ENCODE data around the gene CAMP. TPM values are rescaled to one million over a fixed set of nuclear protein-coding genes. Genes with fewer than 3 reads are reported as not detected.
A peak's percentile ranks its signal among the peaks of the same experiment; 100 is the strongest.

Gene CAMP
- total and polyA plus RNA-seq, 8 donors = 0.93 to 3.1 (median 1.3) TPM

DNA sequence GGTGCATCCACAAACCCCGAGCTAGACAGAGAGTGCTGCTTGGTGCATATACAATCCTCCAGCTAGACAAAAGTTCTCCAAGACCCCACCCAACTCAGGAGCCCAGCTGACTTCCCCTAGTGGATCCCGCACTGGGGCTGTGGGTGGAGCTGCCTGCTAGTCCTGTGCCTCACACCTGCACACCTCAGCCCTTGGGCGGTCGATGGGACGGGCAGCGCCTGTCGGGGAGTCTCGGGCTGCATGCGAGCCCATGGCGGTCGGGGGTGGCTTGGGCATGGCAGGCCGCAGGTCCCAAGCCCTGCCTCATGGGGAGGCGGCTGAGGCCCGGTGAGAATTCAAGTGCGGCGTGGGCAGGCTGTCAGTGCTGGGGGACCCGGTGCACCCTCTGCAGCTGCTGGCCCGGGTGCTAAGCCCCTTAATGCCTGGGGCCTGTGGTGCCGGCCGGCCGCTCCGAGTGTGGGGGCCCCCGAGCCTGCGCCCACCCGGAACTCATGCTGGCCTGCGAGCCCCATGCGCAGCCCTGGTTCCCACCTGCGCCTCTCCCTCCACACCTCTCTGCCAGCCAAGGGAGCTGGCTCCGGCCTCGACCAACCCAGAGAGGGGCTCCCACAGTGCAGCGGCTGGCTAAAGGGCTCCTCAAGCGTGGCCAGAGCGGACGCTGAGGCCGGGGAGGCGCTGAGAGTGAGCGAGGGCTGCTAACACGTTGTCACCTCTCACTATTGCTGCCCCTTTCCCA, 48.6 kb downstream of the CAMP start:
- Histone ChIP-seq H3K4me1 (peaks cover 0 to 8% of the 10 kb centered on the region in 2 donors), H3K9me3 (no peaks in the 10 kb centered on the region), H3K4me3 (no peak overlapping the region), H3K27ac (no peak overlapping the region), H3K36me3 (peaks cover 0 to 29% of the 10 kb centered on the region in 2 donors), H3K27me3 (no peaks in the 10 kb centered on the region)
- no peak for ATAC-seq
- intact Hi-C loops (cut with DNase I) = loop anchor here in 1 of 2 donors (5.0 kb wide), 1 partner anchor 165 kb away; no protein-coding TSS in a partner anchor
- TF ChIP-seq, protein P1, sequence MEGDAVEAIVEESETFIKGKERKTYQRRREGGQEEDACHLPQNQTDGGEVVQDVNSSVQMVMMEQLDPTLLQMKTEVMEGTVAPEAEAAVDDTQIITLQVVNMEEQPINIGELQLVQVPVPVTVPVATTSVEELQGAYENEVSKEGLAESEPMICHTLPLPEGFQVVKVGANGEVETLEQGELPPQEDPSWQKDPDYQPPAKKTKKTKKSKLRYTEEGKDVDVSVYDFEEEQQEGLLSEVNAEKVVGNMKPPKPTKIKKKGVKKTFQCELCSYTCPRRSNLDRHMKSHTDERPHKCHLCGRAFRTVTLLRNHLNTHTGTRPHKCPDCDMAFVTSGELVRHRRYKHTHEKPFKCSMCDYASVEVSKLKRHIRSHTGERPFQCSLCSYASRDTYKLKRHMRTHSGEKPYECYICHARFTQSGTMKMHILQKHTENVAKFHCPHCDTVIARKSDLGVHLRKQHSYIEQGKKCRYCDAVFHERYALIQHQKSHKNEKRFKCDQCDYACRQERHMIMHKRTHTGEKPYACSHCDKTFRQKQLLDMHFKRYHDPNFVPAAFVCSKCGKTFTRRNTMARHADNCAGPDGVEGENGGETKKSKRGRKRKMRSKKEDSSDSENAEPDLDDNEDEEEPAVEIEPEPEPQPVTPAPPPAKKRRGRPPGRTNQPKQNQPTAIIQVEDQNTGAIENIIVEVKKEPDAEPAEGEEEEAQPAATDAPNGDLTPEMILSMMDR (IDR thresholded peaks at IDR 0.05) = no peak
- peak in 1 of 4 donors; percentile 76 for DNase-seq

GRCh38 chr3:48273594-48274211, 50.4 kb downstream of the CAMP start:
- DNase-seq = peak in 2 of 4 donors; percentile 54 to 68
- no peaks in the 10 kb centered on the region for H3K27me3 ChIP-seq
- no peak overlapping the region for H3K4me3 ChIP-seq
- intact Hi-C loops (cut with DNase I) = loop anchor here in 1 of 2 donors (5.0 kb wide), 1 partner anchor 164 kb away; no protein-coding TSS in a partner anchor
- peak; percentile 85 for ATAC-seq
- TF ChIP-seq, protein P1 (IDR thresholded peaks at IDR 0.05) = peak; percentile 75 to 84
- no peak overlapping the region for H3K27ac ChIP-seq
- H3K4me1 ChIP-seq = peaks cover 0 to 5% of the 10 kb centered on the region in 2 donors
- peaks cover 0 to 12% of the 10 kb centered on the region in 2 donors for H3K36me3 ChIP-seq
- no peaks in the 10 kb centered on the region for H3K9me3 ChIP-seq

GRCh38 chr3:48274452-48274851, 51.2 kb downstream of the CAMP start:
- ATAC-seq (no peak), DNase-seq (no peak)
- Histone ChIP-seq H3K4me3 (no peak overlapping the region), H3K9me3 (no peaks in the 10 kb centered on the region), H3K27ac (no peak overlapping the region), H3K4me1 (peaks cover 0 to 5% of the 10 kb centered on the region in 2 donors), H3K27me3 (no peaks in the 10 kb centered on the region), H3K36me3 (peaks cover 0 to 4% of the 10 kb centered on the region in 2 donors)
- TF ChIP-seq, protein P1 (IDR thresholded peaks at IDR 0.05) = no peak
- intact Hi-C loops (cut with DNase I) = loop anchor here in 1 of 2 donors (5.0 kb wide), 1 partner anchor 163 kb away; no protein-coding TSS in a partner anchor

Small RNAs within 50 kb of the gene (microRNA-seq; reads per million reads assigned to microRNA genes)
- 1.0 to 55.4 reads per million in 2 donors for gene MIR4443

Other genes starting within 250 kb of the CAMP start
- 100 to 1,000 TPM; 202 to 216 TPM for gene MAP4, start 207.1 kb upstream of the CAMP start, total RNA-seq
- gene MAP4, start 207.1 kb upstream of the CAMP start, polyA plus RNA-seq (ENCODE audit: insufficient read length in 6 of 6) = 100 to 1,000 TPM; 165 to 213 (median 173) TPM
- gene CDC25A, start 35.1 kb upstream of the CAMP start, total RNA-seq = 1 to 10 TPM; 2.8 to 4.7 TPM
- gene CDC25A, start 35.1 kb upstream of the CAMP start, polyA plus RNA-seq (ENCODE audit: insufficient read length in 6 of 6) = 1 to 10 TPM; 6.4 to 8.9 (median 7.0) TPM
- 10 to 100 TPM in 1 of 2 donors, 1 to 10 TPM in 1; 9.0 to 17.5 TPM for gene ZNF589, start 17.6 kb downstream of the CAMP start, total RNA-seq
- gene ZNF589, start 17.6 kb downstream of the CAMP start, polyA plus RNA-seq (ENCODE audit: insufficient read length in 6 of 6) = 10 to 100 TPM; 16.0 to 19.6 (median 18.3) TPM
- 10 to 100 TPM; 26.5 to 29.0 TPM for gene NME6, start 77.9 kb downstream of the CAMP start, total RNA-seq
- 10 to 100 TPM; 27.0 to 30.9 (median 29.5) TPM for gene NME6, start 77.9 kb downstream of the CAMP start, polyA plus RNA-seq (ENCODE audit: insufficient read length in 6 of 6)
- gene SPINK8, start 110.2 kb downstream of the CAMP start, total RNA-seq = not detected
- not detected for gene SPINK8, start 110.2 kb downstream of the CAMP start, polyA plus RNA-seq (ENCODE audit: insufficient read length in 6 of 6)
- gene FBXW12, start 148.7 kb downstream of the CAMP start, total RNA-seq = not detected
- gene FBXW12, start 148.7 kb downstream of the CAMP start, polyA plus RNA-seq (ENCODE audit: insufficient read length in 6 of 6) = under 1 TPM; 0.24 to 0.44 (median 0.37) TPM
- 100 to 1,000 TPM in 1 of 2 donors, 10 to 100 TPM in 1; 65.0 to 128 TPM for gene PLXNB1, start 206.6 kb downstream of the CAMP start, total RNA-seq
- 100 to 1,000 TPM in 4 of 6 donors, 10 to 100 TPM in 2; 89.0 to 161 (median 109) TPM for gene PLXNB1, start 206.6 kb downstream of the CAMP start, polyA plus RNA-seq (ENCODE audit: insufficient read length in 6 of 6)
- 10 to 100 TPM; 13.4 to 14.7 TPM for gene CCDC51, start 216.6 kb downstream of the CAMP start, total RNA-seq
- gene CCDC51, start 216.6 kb downstream of the CAMP start, polyA plus RNA-seq (ENCODE audit: insufficient read length in 6 of 6) = 10 to 100 TPM; 13.5 to 16.2 (median 15.1) TPM
- 100 to 1,000 TPM; 174 to 211 TPM for gene TMA7, start 216.8 kb downstream of the CAMP start, total RNA-seq
- gene TMA7, start 216.8 kb downstream of the CAMP start, polyA plus RNA-seq (ENCODE audit: insufficient read length in 6 of 6) = 100 to 1,000 TPM; 214 to 288 (median 258) TPM
- gene ATRIP, start 223.2 kb downstream of the CAMP start, total RNA-seq = 1 to 10 TPM; 7.4 to 9.9 TPM
- 10 to 100 TPM; 10.4 to 14.4 (median 12.6) TPM for gene ATRIP, start 223.2 kb downstream of the CAMP start, polyA plus RNA-seq (ENCODE audit: insufficient read length in 6 of 6)